ENCODE results near the gene CDON. TPM values are rescaled to one million over a fixed set of nuclear protein-coding genes. Genes with fewer than 3 reads are reported as not detected.

CDON gene
- total and polyA plus RNA-seq, 9 donors, result 15.0 to 211 (median 124) TPM

GRCh38 chr11:125923633-125924032 is 139.0 kb downstream of the CDON start:
- Histone ChIP-seq H3K36me3 (no peaks in the 10 kb centered on the region), H3K4me3 (no peak overlapping the region), H3K4me1 (ENCODE audit: insufficient read depth) (no peaks in the 10 kb centered on the region), H3K9me3 (no peaks in the 10 kb centered on the region), H3K27me3 (no peaks in the 10 kb centered on the region), H3K27ac (no peak overlapping the region)
- DNase-seq, result no peak
- TF ChIP-seq POLR2A (IDR thresholded peaks at IDR 0.05) (no peak), CTCF (IDR thresholded peaks at IDR 0.05) (no peak), EP300 (IDR thresholded peaks at IDR 0.05) (no peak)
- 89 to 94% (median 92%) methylated on average over 8 of the region's 8 CpGs for WGBS, 3 donors
- intact Hi-C loops (cut with DNase I), result loop anchor here in 3 of 4 donors (2.0 kb wide), 3 partner anchors 267 to 271 kb away; no protein-coding TSS in a partner anchor

- Histone ChIP-seq H3K27me3 (no peaks in the 10 kb centered on the region), H3K4me3 (no peak overlapping the region), H3K4me1 (ENCODE audit: insufficient read depth) (no peaks in the 10 kb centered on the region), H3K36me3 (no peaks in the 10 kb centered on the region), H3K9me3 (no peaks in the 10 kb centered on the region), H3K27ac (no peak overlapping the region)
- WGBS, 3 donors, result 3 to 4% (median 3%) methylated on average over 8 of the region's 8 CpGs
- TF ChIP-seq CTCF (IDR thresholded peaks at IDR 0.05) (peak; percentile 66 to 79 (median 73)), POLR2A (IDR thresholded peaks at IDR 0.05) (no peak)
- DNase-seq, result peak; percentile 65 to 82 (median 74)
- intact Hi-C loops (cut with DNase I), result loop anchor here in 1 of 4 donors (2.0 kb wide), 1 partner anchor 272 kb away; no protein-coding TSS in a partner anchor
These were observed 139.6 kb downstream of the CDON start for GRCh38 chr11:125923012-125923579.

GRCh38 chr11:125922156-125922555 is 140.5 kb downstream of the CDON start:
- no peak for DNase-seq
- Histone ChIP-seq H3K27ac (no peak overlapping the region), H3K36me3 (no peaks in the 10 kb centered on the region), H3K27me3 (no peaks in the 10 kb centered on the region), H3K4me3 (no peak overlapping the region), H3K4me1 (ENCODE audit: insufficient read depth) (no peaks in the 10 kb centered on the region), H3K9me3 (no peaks in the 10 kb centered on the region)
- intact Hi-C loops (cut with DNase I), result loop anchor here in 1 of 4 donors (2.0 kb wide), 1 partner anchor 273 kb away; no protein-coding TSS in a partner anchor
- no peak for TF ChIP-seq POLR2A (IDR thresholded peaks at IDR 0.05)
- no peak for TF ChIP-seq EP300 (IDR thresholded peaks at IDR 0.05)
- TF ChIP-seq CTCF (IDR thresholded peaks at IDR 0.05), result no peak
- WGBS, 3 donors, result 88 to 96% (median 89%) methylated on average over 3 of the region's 3 CpGs

- intact Hi-C loops (cut with DNase I), result no loop called here
- TF ChIP-seq EP300 (IDR thresholded peaks at IDR 0.05), result no peak
- no peak for TF ChIP-seq POLR2A (IDR thresholded peaks at IDR 0.05)
- no peak for TF ChIP-seq CTCF (IDR thresholded peaks at IDR 0.05)
- DNase-seq, result no peak
These were observed 141.6 kb downstream of the CDON start for GRCh38 chr11:125921042-125921441.

More at GRCh38 chr11:125921042-125921441, 141.6 kb downstream of the CDON start:
- Histone ChIP-seq H3K4me3 (no peak overlapping the region), H3K4me1 (ENCODE audit: insufficient read depth) (no peaks in the 10 kb centered on the region), H3K9me3 (no peaks in the 10 kb centered on the region), H3K36me3 (no peaks in the 10 kb centered on the region), H3K27me3 (no peaks in the 10 kb centered on the region), H3K27ac (no peak overlapping the region)
- 82 to 87% (median 85%) methylated on average over 9 of the region's 9 CpGs for WGBS, 3 donors
